Forelimb muscle (tissue), 1 donor: ENCODE data around the gene DNAJB8. TPM values are rescaled to one million over a fixed set of nuclear protein-coding genes. Genes with fewer than 3 reads are reported as not detected.

Experiments used
- DNase-seq: peaks from one replicate; pipeline ENCODE4 v3.0.0-alpha.2; 2013; ENCODE audit warnings: low read depth
- polyA plus RNA-seq: library from polyadenylated mRNA; unstranded; fragments of 120-200 nt; gene quantifications from one replicate; pipeline ENCODE4 v1.2.1, GENCODE V29; 2013; ENCODE audit not compliant: insufficient read length

The DNAJB8 gene
- polyA plus RNA-seq, 1 donor, result not detected

DNA sequence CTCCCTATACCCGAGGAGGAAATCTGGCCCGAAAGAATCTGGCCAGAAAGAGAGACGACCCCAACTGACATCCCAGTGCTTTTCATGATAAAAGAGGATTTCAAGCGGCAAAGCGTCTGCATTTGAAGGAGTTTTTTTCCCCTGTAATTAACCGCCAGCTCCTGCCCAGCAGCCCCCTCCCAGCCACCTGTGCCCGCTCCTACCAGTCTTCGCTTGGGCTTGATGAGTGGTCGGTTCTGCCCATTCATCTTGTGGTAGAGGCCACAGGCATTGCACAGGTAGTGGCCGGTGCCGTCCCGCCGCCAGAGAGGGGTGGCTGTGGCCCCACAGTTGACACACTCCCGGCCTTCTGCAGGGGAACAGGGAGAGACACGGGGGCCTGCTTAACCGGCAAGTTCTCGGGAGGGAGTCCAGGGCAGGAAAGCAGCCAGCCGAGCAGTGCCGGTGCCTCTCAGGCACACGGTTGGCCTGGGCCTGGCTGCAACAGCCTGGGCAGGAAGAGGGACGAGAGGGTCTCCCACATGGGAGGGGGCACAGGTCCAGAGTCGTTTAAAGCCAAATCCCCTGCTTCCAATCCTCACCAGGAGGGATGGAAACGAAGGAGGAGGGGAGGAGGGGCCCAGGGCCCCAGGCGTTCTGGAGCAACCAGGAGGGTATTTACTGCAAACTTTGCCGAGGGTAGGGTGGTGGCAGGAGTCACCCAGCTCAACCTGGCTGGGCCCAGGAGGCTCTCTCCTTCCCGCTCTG is 17.1 kb upstream of the DNAJB8 start:
- no peak for DNase-seq

DNA sequence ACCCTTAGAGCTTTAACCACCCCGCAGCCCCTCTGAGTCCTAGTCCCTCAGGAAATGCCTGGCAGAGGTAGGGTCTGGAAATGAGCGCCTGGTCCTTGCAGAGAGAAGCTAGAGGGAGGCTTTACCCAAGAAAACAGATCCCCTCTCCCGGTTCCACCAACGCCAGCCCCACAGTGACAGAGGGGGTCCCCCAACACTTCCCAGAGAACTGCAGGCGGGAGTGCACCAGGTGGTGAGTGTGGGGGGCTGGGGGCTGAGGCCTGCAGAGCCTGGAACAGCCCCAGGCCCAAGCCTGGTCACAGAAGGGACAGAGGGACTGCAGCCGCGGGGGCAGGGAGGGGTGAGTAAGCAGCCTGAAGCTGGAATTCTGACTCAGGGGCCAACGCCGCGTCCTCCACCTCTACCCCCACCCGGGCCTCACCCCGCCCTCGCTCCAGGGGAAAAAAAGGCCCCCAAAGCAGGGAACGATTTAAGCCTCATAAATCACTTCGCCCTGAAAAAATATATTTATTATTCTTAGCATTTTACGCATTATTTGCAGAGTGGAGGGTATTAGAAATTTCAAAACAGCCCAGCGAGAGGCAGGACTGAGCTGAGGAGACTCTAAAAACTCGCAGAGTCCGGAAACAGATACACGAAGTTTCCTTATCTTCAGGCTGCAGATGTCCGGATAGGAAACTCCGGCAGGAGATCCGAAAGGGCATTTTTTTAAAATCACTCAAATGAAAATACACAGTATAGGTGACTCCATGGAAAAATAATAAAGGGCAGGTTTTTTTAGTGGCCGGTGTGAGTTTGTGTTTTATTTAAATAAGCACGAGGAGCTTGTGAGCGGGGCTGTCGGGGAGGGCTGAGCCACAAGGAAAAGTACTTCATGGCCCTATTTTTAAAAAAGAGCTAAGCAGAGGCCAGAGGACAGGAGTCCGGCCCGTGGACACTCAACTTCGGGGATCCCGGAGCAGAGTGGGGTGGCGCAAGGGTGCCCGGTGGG is 16.3 kb upstream of the DNAJB8 start:
- DNase-seq, result no peak

DNA sequence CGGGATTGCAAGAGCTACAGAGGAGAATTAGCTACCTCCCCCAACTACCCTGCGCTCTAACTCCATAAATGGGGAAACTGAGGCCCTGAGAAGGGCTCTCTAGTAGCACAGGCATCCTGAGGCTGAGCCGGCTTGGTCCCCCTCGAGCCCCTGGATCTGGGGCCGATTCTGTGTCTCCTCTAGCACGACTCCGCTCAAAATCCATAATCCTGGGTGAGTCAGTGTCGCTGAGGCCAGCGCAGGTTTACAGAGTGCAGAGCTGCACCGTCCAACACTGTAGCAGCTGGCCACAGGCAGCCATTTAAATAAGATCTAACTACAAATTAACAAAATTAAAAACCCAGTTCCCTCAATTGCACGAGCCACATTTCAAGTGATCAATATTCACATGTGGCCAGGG is 15.5 kb upstream of the DNAJB8 start:
- no peak for DNase-seq

DNA sequence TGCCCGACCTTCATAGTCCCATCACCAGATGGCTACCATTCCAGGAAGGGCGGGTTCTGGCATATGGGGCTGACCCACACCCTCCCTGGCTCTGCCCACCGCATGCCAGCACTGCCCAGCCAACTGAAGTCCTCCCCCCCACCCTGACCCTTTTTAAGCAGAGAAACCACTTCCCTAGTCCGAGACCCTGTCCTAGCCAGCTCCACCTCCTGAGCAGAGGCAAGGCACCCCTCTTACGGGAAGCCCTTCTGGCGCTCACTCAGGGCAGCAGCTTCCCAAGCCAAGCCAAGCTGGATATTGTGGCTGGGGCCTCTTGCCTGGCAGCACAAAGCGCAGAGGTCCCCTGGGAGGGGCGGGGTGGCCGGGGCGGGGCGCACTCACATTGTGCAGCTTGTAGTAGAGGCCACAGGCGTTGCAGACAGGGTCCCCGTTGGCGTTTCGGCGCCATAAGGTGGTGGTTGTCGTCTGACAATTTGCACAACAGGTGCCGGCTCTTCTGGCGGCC is 14.8 kb upstream of the DNAJB8 start:
- no peak for DNase-seq

DNA sequence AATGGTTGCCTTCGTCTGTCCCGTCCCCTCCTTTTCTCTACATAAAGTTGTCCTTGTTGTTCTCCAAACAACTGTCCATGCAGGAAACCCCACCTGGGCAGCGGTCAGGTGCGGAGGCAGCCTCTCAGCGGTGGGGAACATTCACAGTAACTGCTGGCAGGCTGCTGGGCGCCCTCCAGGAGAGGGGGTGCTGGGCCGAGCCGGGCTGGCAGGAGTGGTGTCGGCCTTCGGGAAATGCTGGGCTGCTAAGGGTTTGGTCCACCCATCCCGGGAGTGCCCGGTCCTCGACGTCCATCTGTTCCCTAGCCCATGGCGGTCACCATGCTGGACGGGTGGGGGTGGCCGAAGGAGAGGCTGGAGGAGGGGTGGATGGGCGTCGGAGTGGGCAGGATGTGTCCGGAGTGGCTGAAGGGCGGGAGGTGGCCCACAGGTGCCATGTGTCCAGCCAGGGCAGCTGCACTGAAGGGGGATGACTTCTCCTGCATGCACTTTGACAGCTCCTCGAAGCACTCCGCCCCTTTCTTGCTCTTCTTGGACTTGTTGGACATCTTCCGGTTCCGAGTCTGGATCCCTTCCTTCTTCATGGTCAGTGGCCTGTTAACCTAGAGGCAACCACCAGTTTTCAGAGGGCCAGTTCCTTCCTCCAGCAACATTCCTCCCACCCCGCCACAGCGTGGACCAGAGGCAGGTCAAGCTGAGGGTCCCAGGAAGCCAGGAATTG is 14.2 kb upstream of the DNAJB8 start:
- DNase-seq, result no peak

DNA sequence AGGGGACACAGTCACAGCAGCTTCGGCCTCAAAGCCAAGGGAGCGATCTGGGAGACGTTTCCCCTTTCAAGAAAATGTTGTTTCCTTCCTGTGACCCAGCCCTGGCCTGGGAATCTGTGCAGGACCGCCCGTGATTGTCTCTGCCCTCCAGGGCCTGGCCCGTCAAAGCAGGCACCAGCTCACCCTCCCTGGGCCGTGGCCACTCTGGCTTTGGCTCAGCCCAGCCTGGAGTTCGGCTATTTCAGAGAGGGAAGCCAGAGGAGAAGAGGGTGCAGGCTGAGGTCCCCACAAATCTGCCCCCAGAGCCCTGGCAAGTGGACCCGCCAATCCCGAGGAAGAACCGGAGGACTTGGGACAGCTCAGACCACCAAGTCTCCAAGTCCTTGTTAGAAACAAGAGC is 13.6 kb upstream of the DNAJB8 start:
- no peak for DNase-seq

DNA sequence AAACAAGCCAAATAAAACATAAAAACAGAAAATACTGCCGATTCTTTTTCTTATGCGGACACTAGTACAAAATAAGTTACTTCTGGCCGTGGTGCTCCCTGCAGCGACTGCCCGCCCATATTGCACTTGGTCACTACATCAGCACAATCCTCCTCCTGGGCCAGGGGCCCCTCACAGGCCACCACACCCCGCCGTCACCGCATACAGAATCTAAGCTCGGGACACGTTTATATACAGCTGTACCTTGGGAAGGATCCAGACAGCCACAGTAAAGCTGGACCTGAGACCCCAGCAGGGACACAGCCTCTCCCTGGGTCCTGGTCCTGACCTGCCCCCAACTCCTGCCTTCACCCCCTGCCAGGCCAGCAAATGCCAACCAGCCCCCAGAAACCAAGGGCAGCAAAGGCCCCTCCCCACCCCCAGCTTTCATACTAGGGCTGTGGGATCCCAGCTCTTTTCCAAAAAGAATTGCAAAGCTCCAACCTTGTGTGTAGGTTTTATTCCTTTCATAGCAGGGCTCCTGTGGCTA is 12.9 kb upstream of the DNAJB8 start:
- DNase-seq, result no peak

DNA sequence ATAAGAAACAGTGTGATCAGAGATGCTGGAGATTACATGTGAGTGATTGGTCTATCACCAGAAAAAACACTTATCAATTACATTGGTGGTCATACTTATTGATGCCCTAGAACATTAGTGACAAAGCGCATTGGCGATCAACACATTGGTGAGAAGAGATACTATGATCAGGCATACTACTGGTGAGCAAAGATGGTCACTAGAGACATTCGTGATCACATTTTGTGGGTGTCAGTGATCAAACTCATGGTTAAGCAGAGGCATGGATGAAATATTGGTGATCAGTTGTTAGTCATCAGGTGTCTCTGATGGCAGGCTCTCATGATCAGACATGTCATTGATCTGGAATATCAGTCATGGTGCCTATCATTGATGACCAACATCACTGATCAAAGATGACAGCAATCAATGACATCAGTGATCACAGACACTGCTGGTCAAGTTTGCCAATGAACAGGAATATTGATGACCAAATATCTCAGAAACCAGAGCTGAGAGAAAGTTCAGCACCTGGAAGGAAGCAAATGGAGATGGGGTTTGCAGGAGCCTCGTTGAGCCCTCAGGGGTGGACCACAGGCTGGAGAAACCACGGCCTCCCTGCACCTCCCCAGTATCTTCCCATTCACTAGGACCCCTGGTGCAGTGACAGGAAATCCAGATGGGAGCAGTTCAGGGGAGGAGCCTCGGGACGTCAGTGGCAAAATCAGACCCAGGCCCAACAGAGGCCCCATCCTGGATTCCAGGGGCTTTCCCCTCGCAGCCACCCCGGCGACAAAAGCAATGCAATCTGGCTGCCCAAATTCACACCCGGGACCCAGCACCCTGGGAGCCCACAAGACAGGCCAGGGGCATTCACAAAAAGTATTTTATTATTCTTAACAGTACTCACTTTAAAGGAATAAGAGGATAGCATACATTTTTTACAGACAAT is 12.2 kb upstream of the DNAJB8 start:
- no peak for DNase-seq

DNA sequence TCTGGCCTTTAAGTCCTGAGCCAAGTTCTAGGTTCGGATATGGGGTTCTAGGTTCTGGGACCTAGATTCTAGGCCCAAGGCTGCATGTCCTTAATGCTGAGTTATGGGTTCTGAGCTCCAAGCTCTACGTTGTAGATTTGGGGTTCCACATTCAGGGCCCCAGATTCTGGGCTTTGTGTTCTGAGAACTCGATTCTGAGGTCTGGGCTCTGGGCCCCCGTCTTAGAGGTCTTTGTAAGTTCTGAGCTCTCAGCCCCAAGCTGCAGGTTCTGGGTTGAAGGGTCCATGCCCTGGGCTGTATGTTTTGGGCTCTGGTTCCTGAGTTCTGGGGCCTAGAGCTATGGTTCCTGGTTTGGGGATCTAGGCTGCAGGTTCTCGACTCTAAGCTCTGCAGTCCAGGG is 10.0 kb upstream of the DNAJB8 start:
- DNase-seq, result no peak

DNA sequence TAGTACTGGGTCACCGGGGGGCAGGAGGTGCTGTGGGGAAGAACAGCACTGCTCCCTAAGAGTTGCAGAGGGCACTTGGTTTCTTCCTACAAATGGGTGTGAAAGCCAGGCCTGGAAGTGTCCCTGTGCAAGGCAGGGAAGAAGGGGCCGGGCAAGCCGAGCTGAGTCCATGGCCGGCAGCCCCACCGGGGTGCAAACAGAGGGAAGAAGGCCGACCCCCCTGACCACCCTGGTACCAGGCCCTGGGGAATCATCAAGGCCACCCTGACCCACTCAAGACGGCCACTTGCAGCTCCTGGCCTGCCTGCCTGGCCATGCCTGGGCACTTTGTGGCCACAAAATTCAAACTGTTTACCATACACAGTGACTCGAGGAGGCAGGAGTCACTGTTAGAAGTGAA is 8.7 kb upstream of the DNAJB8 start:
- no peak for DNase-seq

DNA sequence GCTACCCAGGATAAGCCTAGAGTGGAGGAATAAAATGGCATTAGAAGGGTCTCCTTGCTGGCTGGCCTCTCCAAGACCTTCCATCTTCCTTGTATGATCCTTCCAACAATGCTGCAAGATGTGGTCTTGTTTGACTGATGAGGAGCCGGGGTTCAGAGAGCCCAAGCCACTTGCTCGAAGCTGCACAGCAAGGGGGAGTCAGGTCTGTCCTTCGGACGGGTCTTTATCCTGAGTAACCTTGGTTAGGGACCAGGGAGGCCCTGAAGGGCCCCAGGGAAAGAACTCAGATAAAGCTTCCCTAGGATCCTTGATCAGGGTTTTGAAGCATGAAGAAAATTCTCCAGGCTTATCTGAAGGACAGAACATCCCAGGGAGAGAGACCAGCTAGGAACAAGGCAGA is 7.0 kb upstream of the DNAJB8 start:
- DNase-seq, result no peak

DNA sequence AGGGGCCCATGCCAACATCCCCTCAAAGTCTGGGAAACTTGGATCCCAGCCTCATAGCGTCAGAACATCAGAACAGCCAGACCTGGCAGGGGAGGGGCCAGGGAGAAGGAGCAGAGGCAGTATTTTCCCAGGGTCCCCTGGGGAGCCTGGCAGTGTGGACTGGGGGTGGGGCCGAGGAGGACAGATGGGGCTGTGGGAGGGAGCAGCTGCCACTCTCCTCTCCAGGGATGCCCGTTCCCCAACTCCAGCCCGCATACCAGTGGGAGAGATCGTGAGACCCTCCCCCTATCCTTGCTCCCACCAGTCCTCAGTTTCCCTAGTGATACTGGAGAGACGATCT is 6.5 kb upstream of the DNAJB8 start:
- no peak for DNase-seq

DNA sequence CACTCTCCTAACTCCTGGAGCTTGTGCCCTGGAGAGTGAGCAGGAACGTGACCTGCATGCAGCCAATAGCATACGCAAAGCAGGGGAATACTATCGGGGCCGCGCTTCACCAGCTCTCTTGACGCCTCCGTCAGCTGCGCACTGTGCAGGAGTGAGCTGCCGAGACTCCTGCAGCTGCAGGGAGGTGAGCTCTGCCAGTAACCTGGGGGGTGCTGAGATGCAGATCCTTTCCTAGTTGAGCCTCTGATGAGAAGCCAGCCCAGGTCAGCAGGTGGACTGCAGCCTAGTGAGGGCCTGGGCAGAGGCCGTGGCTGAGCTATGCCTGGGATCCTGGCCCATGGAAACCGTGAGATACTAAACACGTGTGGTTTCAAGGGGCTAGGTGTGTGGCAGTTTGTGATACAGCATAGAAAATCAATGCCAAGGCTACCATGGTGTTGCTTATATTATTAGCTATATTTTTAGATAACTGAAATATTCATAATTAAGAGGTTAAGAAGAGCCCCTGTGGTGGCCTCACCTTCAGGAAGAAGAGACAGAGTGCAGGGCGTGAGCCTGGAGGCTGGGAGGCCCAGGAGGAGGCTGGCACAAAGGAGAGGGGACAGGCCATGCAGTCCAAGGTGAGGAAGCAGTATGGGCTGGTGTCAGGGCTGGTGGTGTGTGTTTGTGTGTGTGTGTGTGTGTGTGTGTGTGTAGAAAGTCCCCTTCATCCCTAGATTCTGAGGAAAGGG is 5.9 kb upstream of the DNAJB8 start:
- DNase-seq, result no peak

DNA sequence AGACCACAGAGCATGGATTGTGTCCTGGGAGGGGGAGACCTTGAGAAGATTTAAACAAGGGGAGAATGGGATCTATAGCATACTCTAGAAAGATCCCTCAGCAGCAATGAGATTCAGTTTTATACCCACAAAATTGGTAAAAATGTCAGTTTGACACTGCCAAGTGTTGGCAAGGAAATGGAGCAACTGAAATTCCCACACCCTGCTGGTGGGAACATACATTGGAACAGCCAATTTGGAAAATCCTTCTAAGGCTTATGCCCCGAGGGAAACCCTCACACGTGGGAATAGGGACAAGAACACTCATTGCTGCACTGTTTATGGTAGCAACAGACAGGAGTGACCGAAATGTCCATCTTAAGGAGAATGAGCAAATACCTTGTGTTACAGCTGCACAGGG is 5.0 kb upstream of the DNAJB8 start:
- DNase-seq, result no peak

DNA sequence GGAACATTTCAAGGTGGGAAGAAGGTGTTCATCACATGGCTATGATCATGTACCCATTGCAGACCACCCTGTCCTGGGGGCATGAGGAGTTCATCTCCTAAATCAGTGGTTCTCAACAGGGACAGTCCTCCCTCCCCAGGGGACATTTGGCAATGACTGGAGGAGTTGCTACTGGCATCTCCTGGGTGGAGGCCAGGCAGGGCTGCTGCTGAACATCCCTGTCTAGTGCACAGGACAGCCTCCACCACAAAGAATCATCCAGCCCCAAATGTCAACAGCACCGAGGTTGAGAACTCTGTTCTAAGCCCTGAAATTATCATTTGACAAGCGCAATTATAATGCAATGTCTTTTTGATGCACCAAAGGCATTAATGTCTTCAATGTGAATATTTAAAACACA is 4.4 kb upstream of the DNAJB8 start:
- no peak for DNase-seq

DNA sequence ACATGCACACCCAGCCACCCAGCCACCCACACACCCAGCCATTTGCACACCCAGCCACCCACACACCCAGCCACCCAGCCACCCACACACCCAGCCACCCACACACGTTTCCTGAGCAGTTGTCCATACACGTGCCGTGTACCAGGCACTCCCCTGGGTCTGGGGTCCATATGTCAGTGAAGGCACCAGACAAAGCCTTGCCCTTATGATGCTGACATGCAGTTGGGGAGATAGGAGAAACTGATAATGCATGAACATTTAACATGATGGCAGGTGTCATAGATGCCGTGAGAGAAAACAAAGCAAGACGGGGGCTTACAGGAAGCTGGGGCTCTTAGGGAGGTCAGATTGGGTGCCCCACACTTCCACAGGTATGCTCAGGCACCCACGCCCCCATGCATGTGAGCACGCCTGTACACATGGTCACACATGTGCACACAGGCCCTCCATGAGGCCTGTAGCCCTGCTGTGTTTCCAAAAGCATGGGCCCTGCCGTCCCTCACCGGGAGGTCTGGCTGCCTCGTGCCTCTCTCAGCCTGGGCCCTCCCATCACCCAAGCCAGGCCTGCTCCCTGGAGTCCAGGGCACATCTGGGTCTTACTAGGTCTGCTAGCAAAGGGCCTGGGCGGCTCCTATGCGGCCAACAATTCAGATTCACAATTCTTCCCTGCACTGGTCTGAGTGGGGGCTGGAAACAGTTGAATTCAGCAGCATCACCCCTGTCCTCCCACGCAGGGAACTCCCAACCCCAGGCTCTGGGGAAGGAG is 3.6 kb upstream of the DNAJB8 start:
- no peak for DNase-seq

DNA sequence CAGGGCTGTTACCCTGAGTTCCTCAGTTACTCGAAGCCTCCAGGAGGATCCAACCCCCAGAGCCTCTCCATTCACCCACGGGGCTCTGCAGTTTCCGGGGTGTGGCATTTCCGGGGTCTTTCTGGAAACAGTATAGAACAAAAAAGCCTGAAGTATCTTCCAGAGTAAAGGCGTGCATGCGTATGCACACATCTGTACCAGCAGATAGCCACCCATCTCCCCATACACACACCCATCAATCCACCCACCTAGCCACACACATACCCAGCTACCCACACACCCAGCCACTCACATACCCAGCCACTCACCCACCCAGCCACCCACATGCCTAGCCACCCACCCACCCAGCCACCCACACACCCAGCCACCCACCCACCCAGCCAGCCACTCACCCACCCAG is 2.9 kb upstream of the DNAJB8 start:
- no peak for DNase-seq

DNA sequence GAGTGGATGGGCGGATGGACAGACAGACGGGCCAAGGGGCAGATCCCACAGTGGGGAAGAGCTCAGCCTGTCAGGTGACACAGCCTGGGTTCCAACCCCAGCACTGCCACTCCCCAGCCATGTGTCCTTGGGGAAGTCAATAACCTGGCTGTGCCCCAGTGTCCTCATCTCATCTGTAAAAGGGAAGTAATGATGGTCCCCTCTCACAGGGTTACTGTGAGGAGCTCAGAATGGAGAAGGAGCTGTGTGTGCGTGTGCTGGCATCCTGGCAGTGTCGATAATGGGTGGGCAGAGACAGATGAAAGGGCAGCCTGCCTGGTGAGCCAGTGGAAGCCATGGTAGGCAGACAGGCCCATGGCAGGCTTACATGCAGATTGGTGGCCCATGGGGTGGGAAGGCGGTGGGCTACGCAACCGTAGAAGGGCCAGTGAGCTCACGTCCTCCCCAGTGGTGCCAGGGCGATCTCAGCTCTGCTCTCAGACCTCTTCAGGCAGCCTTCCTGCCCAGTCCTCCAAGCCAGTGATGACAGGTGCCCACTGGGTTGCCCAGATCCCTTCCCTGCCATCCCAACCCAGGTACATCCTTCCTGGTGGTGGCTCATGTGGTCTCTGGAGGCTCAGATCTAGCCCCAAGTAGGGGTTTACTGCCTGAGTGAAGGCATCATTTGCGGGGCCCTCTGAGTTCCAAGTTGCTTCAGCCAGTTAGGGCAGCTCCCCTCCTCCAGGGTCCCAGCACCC is 2.3 kb upstream of the DNAJB8 start:
- no peak for DNase-seq
